ENCODE measurements around the gene ARID5B. TPM values are rescaled to one million over a fixed set of nuclear protein-coding genes. Genes with fewer than 3 reads are reported as not detected.

ARID5B gene
- total RNA-seq, 1 donor from 2014 or later: 15.8 TPM

DNA sequence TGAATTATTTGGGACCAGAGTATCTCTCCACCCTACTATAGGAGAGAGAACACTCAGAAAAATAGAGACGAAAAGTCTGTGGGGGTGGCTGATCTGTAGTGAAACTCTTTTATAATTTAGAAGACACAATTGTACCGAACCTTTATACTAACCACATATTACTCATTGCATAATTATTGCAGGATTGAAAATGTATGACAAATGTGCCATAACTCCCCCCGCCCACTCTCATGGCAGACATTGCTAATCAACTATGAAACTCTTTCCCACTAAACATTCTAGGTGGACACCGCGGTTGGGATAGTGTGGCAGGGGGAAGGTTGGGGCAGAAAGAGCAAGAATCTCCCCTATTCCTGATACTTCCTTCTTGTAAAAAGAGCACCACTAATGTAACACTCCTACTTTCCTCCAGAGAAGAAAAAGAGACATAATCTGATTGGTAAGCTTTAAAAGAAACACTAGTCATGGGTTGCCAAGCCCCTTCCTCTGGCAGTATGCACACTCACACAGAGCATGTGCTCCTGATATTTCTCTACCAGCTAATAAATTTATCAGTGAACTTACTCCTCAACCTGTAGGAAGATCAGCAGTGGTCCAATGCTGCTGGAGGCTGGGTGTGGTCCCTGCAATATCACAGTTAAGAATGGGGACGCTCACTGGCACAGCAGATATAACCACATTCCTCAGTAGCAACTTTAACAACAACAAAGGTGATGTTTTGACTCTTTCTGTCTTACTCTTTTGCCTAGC is 18.7 kb upstream of the ARID5B start:
- DNase-seq (ENCODE audit: low read depth): no peak

GRCh38 chr10:61883371-61884025 is 18.0 kb upstream of the ARID5B start:
- no peak for DNase-seq (ENCODE audit: low read depth)

DNA sequence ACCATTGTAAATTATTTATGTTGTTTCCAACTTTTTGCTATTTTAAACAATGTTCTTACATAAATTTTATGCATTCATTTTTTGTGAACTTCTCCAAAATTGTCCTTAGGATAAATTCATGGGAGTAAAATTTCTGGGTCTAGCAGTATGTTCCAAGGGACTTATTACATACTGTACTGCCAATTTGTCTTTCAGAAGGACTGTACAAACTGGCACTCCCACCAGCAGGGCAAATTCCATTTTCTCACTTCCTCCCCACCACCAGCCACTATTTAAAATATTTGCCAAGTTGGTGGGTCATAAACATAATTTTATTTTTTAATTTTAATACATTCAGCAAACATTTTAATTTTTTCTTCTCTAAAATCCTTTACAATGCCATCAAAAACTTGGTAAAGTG is 13.7 kb upstream of the ARID5B start:
- no peak for DNase-seq (ENCODE audit: low read depth)

GRCh38 chr10:61888744-61889143 is 12.8 kb upstream of the ARID5B start:
- DNase-seq (ENCODE audit: low read depth): no peak

DNA sequence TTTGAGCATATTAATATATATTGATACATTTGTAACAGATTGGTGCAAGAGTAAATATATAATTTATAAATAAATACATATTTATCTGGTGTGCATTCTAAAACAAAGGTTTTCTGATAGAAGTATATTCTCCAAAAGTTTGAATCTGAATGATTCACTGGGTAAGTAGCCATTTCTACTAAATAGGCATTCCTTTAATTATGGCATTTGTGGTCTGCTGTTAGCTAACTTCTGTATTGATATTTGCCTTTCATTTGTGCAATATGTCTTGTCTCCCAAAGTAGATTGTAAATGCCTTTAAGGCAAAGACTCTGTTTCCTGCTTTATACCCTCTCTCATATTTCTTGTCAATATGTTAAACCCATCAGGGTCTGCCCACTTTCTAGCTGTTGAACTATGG is 11.1 kb upstream of the ARID5B start:
- DNase-seq (ENCODE audit: low read depth): no peak

- DNase-seq (ENCODE audit: low read depth): no peak
These were observed 10.6 kb upstream of the ARID5B start for GRCh38 chr10:61890881-61891409.

DNA sequence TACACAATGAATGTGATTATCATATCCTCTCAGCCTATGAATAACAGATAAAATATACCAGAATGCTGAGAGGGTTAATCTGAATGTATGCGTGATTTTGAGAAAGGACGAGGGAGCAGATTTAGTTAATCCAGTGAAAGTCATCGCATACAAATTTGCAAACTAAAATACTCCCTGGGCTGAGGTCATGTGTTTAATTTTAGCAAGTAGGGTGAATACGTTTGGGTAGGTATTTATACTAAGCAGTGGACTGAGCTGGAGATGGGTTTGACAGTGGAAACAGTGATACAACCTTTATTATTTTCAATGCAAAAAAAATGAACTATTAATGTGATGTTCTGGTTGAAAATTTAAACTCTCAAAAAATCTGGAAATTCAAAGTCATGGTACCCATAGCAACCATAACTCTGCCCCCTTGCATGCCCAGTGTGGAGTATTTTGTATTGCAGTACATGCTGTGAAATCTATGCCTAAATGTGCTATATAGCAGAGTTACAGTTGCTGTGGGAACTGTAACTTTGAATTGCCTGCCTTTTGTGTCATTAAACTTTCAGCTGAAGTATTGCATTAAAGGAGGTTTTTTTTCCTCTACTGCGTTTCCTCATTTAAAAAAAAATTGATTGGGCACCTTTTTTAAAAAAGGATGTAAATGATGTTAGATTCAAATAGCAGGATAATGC is 9.5 kb upstream of the ARID5B start:
- peak; percentile 26 for DNase-seq (ENCODE audit: low read depth)

- DNase-seq (ENCODE audit: low read depth): no peak
These were observed 8.5 kb upstream of the ARID5B start for GRCh38 chr10:61892961-61893360.

- DNase-seq (ENCODE audit: low read depth): no peak
These were observed 7.4 kb upstream of the ARID5B start for GRCh38 chr10:61894133-61894532.

GRCh38 chr10:61895898-61896600 is 5.5 kb upstream of the ARID5B start:
- DNase-seq (ENCODE audit: low read depth): no peak

DNA sequence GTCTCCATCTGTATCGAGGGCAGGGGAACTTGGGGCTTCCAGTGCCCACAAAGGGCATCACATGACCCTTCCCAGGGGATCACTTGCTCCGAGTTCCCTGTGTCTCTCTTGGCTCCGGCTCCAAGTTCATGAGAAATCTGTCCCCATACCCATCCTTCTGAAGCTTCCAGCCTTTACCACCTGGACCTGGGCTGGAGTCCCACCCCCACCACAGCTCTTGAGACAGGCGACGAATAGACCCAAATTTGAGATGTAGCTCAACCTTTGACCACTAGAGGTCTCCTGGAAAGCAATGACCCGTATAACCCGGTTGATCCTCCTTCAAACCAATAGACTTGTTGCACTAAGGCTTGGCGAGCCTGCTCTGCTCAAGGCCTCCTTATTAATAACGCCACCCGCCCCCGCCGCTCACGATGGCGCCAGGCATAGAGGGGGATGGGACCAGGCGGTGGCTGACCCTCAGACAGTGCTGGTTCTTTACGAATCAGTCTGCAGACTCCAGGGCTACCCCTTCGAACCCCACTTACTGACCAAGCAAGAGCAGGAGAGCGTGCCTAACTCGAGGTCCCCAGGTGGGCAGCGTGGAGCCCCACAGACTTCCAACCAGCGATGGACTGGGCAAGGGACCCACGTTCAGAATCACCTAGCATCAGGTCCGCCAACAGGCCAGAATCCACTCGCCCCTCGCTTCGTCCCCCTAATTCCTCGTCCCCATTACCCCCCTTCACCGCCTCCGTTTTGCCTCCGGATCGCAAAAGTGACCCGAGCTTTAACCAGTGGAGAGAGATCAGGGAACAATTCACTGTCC is 4.4 kb upstream of the ARID5B start:
- DNase-seq (ENCODE audit: low read depth): peak; percentile 78

- peak; percentile 45 for DNase-seq (ENCODE audit: low read depth)
These were observed 3.6 kb upstream of the ARID5B start for GRCh38 chr10:61897671-61898434.

DNA sequence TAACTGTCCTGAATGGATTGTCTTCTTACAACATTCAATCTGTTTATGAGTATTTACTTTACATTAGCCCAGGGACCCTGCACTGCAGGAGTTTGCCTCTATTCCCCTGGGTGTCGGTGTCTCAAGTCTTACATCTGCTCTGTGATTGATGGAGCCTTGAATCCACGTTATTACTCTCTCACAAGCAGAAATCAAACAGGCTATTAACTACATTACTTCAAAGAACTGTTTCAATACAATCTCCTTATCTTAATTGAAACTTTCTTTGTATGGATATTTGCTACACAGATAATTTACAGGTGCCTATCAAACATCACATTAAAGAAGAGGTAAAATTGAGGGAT is 3.1 kb upstream of the ARID5B start:
- no peak for DNase-seq (ENCODE audit: low read depth)

DNA sequence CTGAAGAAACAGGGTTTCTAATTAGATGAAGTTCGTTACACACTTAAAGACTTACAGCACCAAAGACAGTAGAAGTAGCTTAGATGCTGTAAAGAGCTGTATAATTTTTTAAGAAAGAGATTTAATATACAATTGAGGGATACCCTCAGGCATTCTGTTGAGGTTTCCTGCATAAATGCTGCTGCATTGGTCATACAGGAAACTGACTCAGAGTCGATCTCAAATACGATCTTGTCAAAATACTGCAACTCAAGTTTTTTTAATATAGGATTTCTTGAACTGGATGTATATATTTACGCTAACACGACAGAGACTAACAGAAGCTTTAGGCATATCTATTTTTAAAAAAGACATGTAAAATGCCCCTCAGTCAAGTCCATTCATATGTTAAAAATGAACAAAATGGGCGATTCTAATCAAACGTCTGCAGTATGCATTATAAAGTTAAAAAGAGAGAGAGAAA is 2.4 kb upstream of the ARID5B start:
- no peak for DNase-seq (ENCODE audit: low read depth)

DNA sequence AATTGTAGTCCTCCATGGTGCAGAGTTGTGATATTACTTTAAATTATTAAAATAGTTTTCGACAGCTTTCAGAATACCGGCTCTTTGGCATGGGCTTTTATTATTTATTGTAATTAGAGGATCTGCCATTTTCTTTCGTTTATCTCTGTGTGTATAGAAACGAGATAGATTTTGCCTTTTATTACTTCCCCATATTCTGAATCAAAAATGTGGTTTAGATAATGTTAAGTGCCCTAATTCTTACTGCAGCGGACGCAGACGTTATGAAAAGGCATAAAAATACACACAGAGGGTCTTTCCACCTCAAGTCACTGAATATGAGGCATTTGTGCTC is 1.9 kb upstream of the ARID5B start:
- DNase-seq (ENCODE audit: low read depth): no peak

GRCh38 chr10:61899997-61900828 is 1.3 kb upstream of the ARID5B start:
- DNase-seq (ENCODE audit: low read depth): peak; percentile 61

GRCh38 chr10:61901829-61902444 is 438 bp downstream of the ARID5B start:
- DNase-seq (ENCODE audit: low read depth): peak; percentile 58

DNA sequence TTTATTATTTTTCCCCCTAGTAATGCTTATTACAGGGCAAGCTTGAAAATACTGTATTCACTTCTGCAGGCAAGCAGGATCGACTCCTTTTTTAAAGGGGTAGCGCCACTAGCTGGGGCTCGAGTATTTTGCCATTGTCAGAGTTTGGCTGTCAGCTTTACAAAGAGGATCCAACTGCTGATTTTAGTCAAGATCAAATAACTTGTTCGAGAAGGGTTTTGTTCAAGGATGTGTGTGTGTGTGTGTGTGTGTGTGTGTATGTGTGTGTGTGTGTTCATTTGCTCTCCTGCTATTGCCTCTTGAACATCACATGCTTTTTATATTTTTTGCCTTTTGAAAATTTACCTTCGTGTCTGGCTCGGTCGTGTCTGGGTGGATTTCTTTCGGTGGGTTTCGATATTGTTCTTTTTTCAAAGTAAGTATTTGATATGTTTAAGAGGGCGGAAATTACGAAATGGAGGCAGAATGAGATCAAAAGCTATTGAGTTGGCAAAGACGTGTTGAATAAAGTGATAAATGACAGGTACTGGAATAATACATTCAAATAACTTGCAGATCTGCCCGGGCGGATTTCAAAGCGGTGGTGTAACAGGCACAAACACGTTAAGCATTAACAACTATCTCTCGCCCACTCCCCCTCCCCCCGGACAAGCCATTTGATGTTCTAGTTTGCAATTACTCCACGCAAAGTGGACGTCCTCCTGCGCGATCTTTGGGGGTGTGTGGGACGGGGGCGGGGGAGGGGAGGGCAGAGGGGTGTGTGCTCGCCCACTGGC is 1.1 kb downstream of the ARID5B start:
- peak; percentile 75 for DNase-seq (ENCODE audit: low read depth)
